Neuronal stem cell (in vitro differentiated cells): Measurements from ENCODE around the gene PLCH2.

Experiments used
- DNase-seq: peaks from one replicate; pipeline ENCODE4 v3.0.0-alpha.2; 2013; ENCODE audit warnings: low spot score
- H2AFZ ChIP-seq: one replicate; pipeline ENCODE4 v1.6.1; 2013; ENCODE audit warnings: mild to moderate bottlenecking, low read length, inconsistent platforms
- H2AK5ac ChIP-seq: 2 replicates; pipeline ENCODE4 v1.6.1; 2013; ENCODE audit warnings: low read depth, mild to moderate bottlenecking, inconsistent platforms, low read length, moderate library complexity, mixed read lengths
- H2BK120ac ChIP-seq: 2 replicates; pipeline ENCODE4 v1.6.1; 2013; ENCODE audit warnings: low read depth, mild to moderate bottlenecking, inconsistent platforms, low read length, moderate library complexity, mixed read lengths
- H2BK12ac ChIP-seq: one replicate; pipeline ENCODE4 v1.6.1; 2013; ENCODE audit warnings: low read length, inconsistent platforms
- H2BK15ac ChIP-seq: 2 replicates; pipeline ENCODE4 v1.6.1; 2013; ENCODE audit warnings: mild to moderate bottlenecking, low read length, inconsistent platforms, mixed read lengths
- H2BK5ac ChIP-seq: one replicate; pipeline ENCODE4 v1.6.1; 2013; ENCODE audit warnings: inconsistent platforms, mild to moderate bottlenecking, low read length, moderate library complexity
- H3K14ac ChIP-seq: one replicate; pipeline ENCODE4 v1.6.1; 2013; ENCODE audit warnings: low read length, inconsistent platforms
- H3K18ac ChIP-seq: 2 replicates; pipeline ENCODE4 v1.6.1; 2013; ENCODE audit warnings: low read length, inconsistent platforms
- H3K23ac ChIP-seq: 2 replicates; pipeline ENCODE4 v1.6.1; 2013; ENCODE audit warnings: low read depth, mild to moderate bottlenecking, mixed read lengths, low read length, inconsistent platforms; ENCODE audit not compliant: poor library complexity
- H3K27ac ChIP-seq: replicated peaks from 3 replicates; pipeline ENCODE4 v1.5.1; 2013; ENCODE audit warnings: low read length, inconsistent platforms
- H3K27me3 ChIP-seq, 3 experiments: 2 replicates each; pipeline ENCODE4 v1.6.1; 2013; ENCODE audit warnings: low read length in 3 of 3, mild to moderate bottlenecking in 2 of 3, inconsistent platforms in 1 of 3, low read depth in 1 of 3, mixed read lengths in 1 of 3, moderate library complexity in 1 of 3; ENCODE audit not compliant: control insufficient read depth in 3 of 3, insufficient read depth in 3 of 3
- H3K36me3 ChIP-seq, 2 donors: replicated peaks in 1 of 2; 2 replicates each; pipeline ENCODE4 v1.6.1; 2013; ENCODE audit warnings: low read length in 2 of 2; ENCODE audit not compliant: control insufficient read depth in 2 of 2, insufficient read depth in 2 of 2
- H3K4ac ChIP-seq: 2 replicates; pipeline ENCODE4 v1.6.1; 2013; ENCODE audit warnings: inconsistent platforms, mild to moderate bottlenecking, low read length, moderate library complexity
- H3K4me1 ChIP-seq, 2 donors: 1 replicate in 1 of 2; 2 replicates in 1 of 2; pipeline ENCODE4 v1.6.1; 2013; ENCODE audit warnings: low read length in 2 of 2, low read depth in 1 of 2; ENCODE audit not compliant: control insufficient read depth in 2 of 2, insufficient read depth in 1 of 2
- H3K4me2 ChIP-seq: one replicate; pipeline ENCODE4 v1.6.1; 2013; ENCODE audit warnings: mild to moderate bottlenecking, low read length, inconsistent platforms; ENCODE audit not compliant: insufficient read depth, poor library complexity, severe bottlenecking
- H3K4me3 ChIP-seq, 2 donors: 2 replicates each; pipeline ENCODE4 v1.5.1; 2013; ENCODE audit warnings: low read length in 2 of 2, mild to moderate bottlenecking in 2 of 2, inconsistent platforms in 1 of 2, moderate library complexity in 1 of 2
- H3K79me1 ChIP-seq: one replicate; pipeline ENCODE4 v1.6.1; 2013; ENCODE audit warnings: low read depth, mild to moderate bottlenecking, inconsistent platforms, low read length, moderate library complexity
- H3K9ac ChIP-seq: one replicate; pipeline ENCODE4 v1.6.1; 2013; ENCODE audit warnings: mild to moderate bottlenecking, low read depth, low read length, inconsistent platforms; ENCODE audit not compliant: poor library complexity
- H3K9me3 ChIP-seq, 2 donors: replicated peaks in 1 of 2; 2 replicates each; pipeline versions ENCODE3 to v1.6.1; 2013; ENCODE audit warnings: low read length in 2 of 2, mild to moderate bottlenecking in 2 of 2, inconsistent platforms in 1 of 2, low read depth in 1 of 2, mixed read lengths in 1 of 2, moderate library complexity in 1 of 2; ENCODE audit not compliant: control insufficient read depth in 2 of 2, insufficient read depth in 1 of 2
- H4K8ac ChIP-seq: one replicate; pipeline ENCODE4 v1.6.1; 2013; ENCODE audit warnings: low read depth, mild to moderate bottlenecking, inconsistent platforms, low read length, moderate library complexity
- H4K91ac ChIP-seq: one replicate; pipeline ENCODE4 v1.6.1; 2013; ENCODE audit warnings: low read length, low read depth, mild to moderate bottlenecking, inconsistent platforms; ENCODE audit not compliant: poor library complexity
- WGBS, 2 donors: extraction: QIAGEN DNeasy Blood & Tissue Kit; methylation state at CpG; one replicate each; pipeline ENCODE4 v1.1.7; 2013; ENCODE audit warnings: missing lambda C conversion rate in 2 of 2, mixed read lengths in 1 of 2; ENCODE audit not compliant: insufficient read length in 2 of 2, insufficient replicate concordance in 1 of 2; ENCODE audit errors: extremely low coverage in 2 of 2; 5-methylcytosine and 5-hydroxymethylcytosine counted together

PLCH2 gene

GRCh38 chr1:2517966-2518365 lies 41.9 kb downstream of the PLCH2 start:
- Histone ChIP-seq H3K4me2 (no peak overlapping the region), H2AFZ (no peak overlapping the region), H3K27ac (no peak overlapping the region), H3K4me3 (no peak overlapping the region), H3K9ac (no peak overlapping the region), H3K4ac (no peak overlapping the region), H2BK12ac (no peak overlapping the region), H3K23ac (no peak overlapping the region), H3K14ac (no peak overlapping the region), H2BK15ac (no peak overlapping the region), H2BK5ac (no peak overlapping the region), H3K18ac (no peak overlapping the region), H2BK120ac (no peak overlapping the region), H2AK5ac (no peak overlapping the region), H3K79me1 (peaks cover 17% of the 10 kb centered on the region), H4K91ac (no peak overlapping the region), H3K9me3 (no peaks in the 10 kb centered on the region), H4K8ac (no peak overlapping the region), H3K36me3 (peaks cover 66 to 96% of the 10 kb centered on the region in 2 donors), H3K27me3 (no peaks in the 10 kb centered on the region), H3K4me1 (no peaks in the 10 kb centered on the region)
- no peak for DNase-seq
- no CpG with 5 or more reads among the region's 17 CpGs for WGBS, 2 donors

DNA sequence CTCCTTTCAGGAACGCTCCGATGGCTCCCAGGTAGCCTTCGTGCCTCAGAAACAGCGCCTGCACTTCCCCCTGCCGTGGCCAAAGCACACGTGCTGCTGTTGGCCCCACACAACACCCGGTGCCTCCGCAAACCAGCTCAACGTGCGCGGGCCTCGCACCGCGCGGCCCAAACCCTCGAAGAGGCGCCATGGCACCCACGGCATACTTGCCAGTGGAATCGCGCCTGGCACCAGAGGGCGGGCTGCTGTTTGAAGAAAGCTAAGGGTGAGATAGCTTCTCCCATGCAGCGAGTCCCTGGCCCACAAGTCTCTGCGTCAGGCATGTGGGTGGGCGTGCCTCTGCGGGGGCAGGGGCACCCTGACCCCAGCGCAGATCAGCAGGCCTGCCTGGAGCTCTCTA lies 42.4 kb downstream of the PLCH2 start:
- no peaks in the 10 kb centered on the region for H3K4me1 ChIP-seq
- H2BK5ac ChIP-seq, result no peak overlapping the region
- no peak overlapping the region for H2AK5ac ChIP-seq
- H3K36me3 ChIP-seq, result peaks cover 62 to 96% of the 10 kb centered on the region in 2 donors
- no peak overlapping the region for H3K4ac ChIP-seq
- peak overlapping the region; percentile 10 for H2BK12ac ChIP-seq
- no peak overlapping the region for H2BK15ac ChIP-seq
- no peak overlapping the region for H2AFZ ChIP-seq
- WGBS, 2 donors, result no CpG with 5 or more reads among the region's 26 CpGs
- DNase-seq, result no peak
- H3K27me3 ChIP-seq, result no peaks in the 10 kb centered on the region
- no peak overlapping the region for H2BK120ac ChIP-seq
- H3K4me2 ChIP-seq, result no peak overlapping the region
- peak overlapping the region; percentile 25 for H3K23ac ChIP-seq
- peaks cover 17% of the 10 kb centered on the region for H3K79me1 ChIP-seq
- no peak overlapping the region for H3K18ac ChIP-seq
- H3K27ac ChIP-seq, result no peak overlapping the region
- no peak overlapping the region for H3K9ac ChIP-seq
- H3K14ac ChIP-seq, result no peak overlapping the region
- no peak overlapping the region for H4K8ac ChIP-seq
- no peak overlapping the region for H4K91ac ChIP-seq
- no peak overlapping the region for H3K4me3 ChIP-seq
- no peaks in the 10 kb centered on the region for H3K9me3 ChIP-seq

- DNase-seq, result no peak
- Histone ChIP-seq H2AK5ac (no peak overlapping the region), H2BK120ac (no peak overlapping the region), H3K4me2 (no peak overlapping the region), H3K4me3 (no peak overlapping the region), H3K79me1 (peaks cover 15% of the 10 kb centered on the region), H2AFZ (no peak overlapping the region), H2BK12ac (no peak overlapping the region), H3K9me3 (no peaks in the 10 kb centered on the region), H3K4ac (no peak overlapping the region), H3K27ac (no peak overlapping the region), H3K9ac (no peak overlapping the region), H3K36me3 (peaks cover 55 to 94% of the 10 kb centered on the region in 2 donors), H3K14ac (no peak overlapping the region), H4K8ac (no peak overlapping the region), H2BK15ac (no peak overlapping the region), H3K18ac (no peak overlapping the region), H3K23ac (peak overlapping the region; percentile 25), H3K4me1 (peaks cover 0 to 1% of the 10 kb centered on the region in 2 donors), H4K91ac (no peak overlapping the region), H2BK5ac (no peak overlapping the region), H3K27me3 (no peaks in the 10 kb centered on the region)
- WGBS, 2 donors, result no CpG with 5 or more reads among the region's 25 CpGs
Observed at GRCh38 chr1:2519029-2519685, 43.1 kb downstream of the PLCH2 start.

GRCh38 chr1:2519729-2520128 lies 43.6 kb downstream of the PLCH2 start:
- Histone ChIP-seq H3K18ac (no peak overlapping the region), H4K91ac (no peak overlapping the region), H3K36me3 (peaks cover 53 to 91% of the 10 kb centered on the region in 2 donors), H4K8ac (no peak overlapping the region), H3K9ac (peak overlapping the region; percentile 38), H3K27me3 (no peaks in the 10 kb centered on the region), H3K4me1 (peaks cover 4 to 6% of the 10 kb centered on the region in 2 donors), H3K27ac (no peak overlapping the region), H2BK12ac (no peak overlapping the region), H2BK120ac (no peak overlapping the region), H3K23ac (no peak overlapping the region), H2AFZ (no peak overlapping the region), H3K4me3 (no peak overlapping the region), H2BK15ac (no peak overlapping the region), H2AK5ac (no peak overlapping the region), H3K4ac (no peak overlapping the region), H3K14ac (no peak overlapping the region), H2BK5ac (peak overlapping the region; percentile 9), H3K9me3 (no peaks in the 10 kb centered on the region), H3K79me1 (peaks cover 17% of the 10 kb centered on the region), H3K4me2 (no peak overlapping the region)
- DNase-seq, result no peak
- no CpG with 5 or more reads among the region's 30 CpGs for WGBS, 2 donors
